ENCODE results near the gene DPF3. TPM values are rescaled to one million over a fixed set of nuclear protein-coding genes. Genes with fewer than 3 reads are reported as not detected.

Gene DPF3
- total and polyA plus RNA-seq, 2 of the 13 experiments (the other 11 are each of a cell fraction or from before 2014, with no cell fraction given), result 0.09 to 0.60 TPM

GRCh38 chr14:72776701-72777261 is 117.1 kb downstream of the DPF3 start (continued):
- no peak for TF ChIP-seq CERS6 (CRISPR knock-in tag; IDR thresholded peaks at IDR 0.05)
- TF ChIP-seq MED13 (CRISPR knock-in tag; IDR thresholded peaks at IDR 0.05), result no peak; the same call in 1 of the 2 replicates
- TF ChIP-seq PRDM4 (CRISPR knock-in tag; IDR thresholded peaks at IDR 0.05; ENCODE audit: borderline replicate concordance), result no peak
- TF ChIP-seq RBAK (CRISPR knock-in tag; IDR thresholded peaks at IDR 0.05), result no peak
- no peak for TF ChIP-seq ZNF570 (CRISPR knock-in tag; IDR thresholded peaks at IDR 0.05; ENCODE audit: borderline replicate concordance)
- TF ChIP-seq TBP (CRISPR knock-in tag; IDR thresholded peaks at IDR 0.05), result no peak
- no peak for TF ChIP-seq ZNF567 (CRISPR knock-in tag; IDR thresholded peaks at IDR 0.05; ENCODE audit: borderline replicate concordance)
- peak; percentile 26; the same call in 1 of the 2 replicates for TF ChIP-seq ZNF275 (CRISPR knock-in tag; IDR thresholded peaks at IDR 0.05; ENCODE audit: borderline replicate concordance)
- peak; percentile 99 for TF ChIP-seq FOXA3 (CRISPR knock-in tag; IDR thresholded peaks at IDR 0.05)
- TF ChIP-seq TAF1 (CRISPR knock-in tag; IDR thresholded peaks at IDR 0.05), result no peak
- peak; percentile 100 for TF ChIP-seq KDM6A (CRISPR knock-in tag; IDR thresholded peaks at IDR 0.05; ENCODE audit: low read depth)
- no peak for TF ChIP-seq HNRNPLL (IDR thresholded peaks at IDR 0.05; ENCODE audit: low read depth, low read length, poor library complexity, severe bottlenecking)
- TF ChIP-seq ZNF329 (CRISPR knock-in tag; IDR thresholded peaks at IDR 0.05; ENCODE audit: low read depth), result no peak
- 0 out of 2 replicates have a peak, but pooled peaks have one; percentile 54 for TF ChIP-seq ZNF670 (CRISPR knock-in tag; IDR thresholded peaks at IDR 0.05; ENCODE audit: borderline replicate concordance)
- peak; percentile 65; the same call in 1 of the 2 replicates for TF ChIP-seq ZFP90 (CRISPR knock-in tag; IDR thresholded peaks at IDR 0.05; ENCODE audit: borderline replicate concordance)
- 0 out of 2 replicates have a peak, but pooled peaks have one; percentile 15 for TF ChIP-seq E2F1 (CRISPR knock-in tag; IDR thresholded peaks at IDR 0.05)
- no peak for TF ChIP-seq ZFAT (CRISPR knock-in tag; conservative IDR thresholded peaks at IDR 0.05)
- TF ChIP-seq CHD4 (IDR thresholded peaks at IDR 0.05; ENCODE audit: borderline replicate concordance, low read length), result no peak
- TF ChIP-seq ZNF639 (CRISPR knock-in tag; conservative IDR thresholded peaks at IDR 0.05), result no peak
- peak; percentile 80 for TF ChIP-seq KDM3A (CRISPR knock-in tag; IDR thresholded peaks at IDR 0.05; ENCODE audit: low read depth)
- no peak for TF ChIP-seq FOXM1 (CRISPR knock-in tag; IDR thresholded peaks at IDR 0.05)
- TF ChIP-seq ZNF576 (CRISPR knock-in tag; IDR thresholded peaks at IDR 0.05), result no peak
- TF ChIP-seq SIN3B (IDR thresholded peaks at IDR 0.05; ENCODE audit: low read length), result no peak
- TF ChIP-seq FOXP1 (IDR thresholded peaks at IDR 0.05), result no peak
- TF ChIP-seq FOXP1 (CRISPR knock-in tag; IDR thresholded peaks at IDR 0.05), result peak; percentile 90
